Measurements from ENCODE around the gene MYOZ3. TPM values are rescaled to one million over a fixed set of nuclear protein-coding genes. Genes with fewer than 3 reads are reported as not detected.

The MYOZ3 gene
- total and polyA plus RNA-seq, 2 of the 8 experiments (the other 6 are each of a cell fraction or from before 2014, with no cell fraction given) = 9.6 to 19.1 TPM

DNA sequence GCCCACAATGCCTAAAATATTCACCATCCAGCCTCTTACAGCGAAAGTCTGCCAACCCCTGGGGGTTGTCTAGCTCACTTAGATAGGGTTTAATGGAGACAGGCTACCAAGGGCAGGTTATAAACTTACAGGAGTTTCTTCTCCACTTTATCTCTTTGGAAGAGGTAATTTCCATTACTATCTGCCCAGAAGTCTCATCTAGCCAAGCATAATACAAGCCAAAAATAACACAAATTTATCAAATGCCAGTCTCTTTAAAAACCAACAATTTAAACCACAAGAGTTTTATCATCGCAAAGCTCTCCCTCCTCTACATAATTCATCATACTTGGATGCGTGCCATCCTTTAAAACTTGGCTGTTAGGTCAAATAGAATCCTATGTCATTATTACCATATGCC lies 33.6 kb downstream of the MYOZ3 start (continued):
- TF ChIP-seq, protein P1, sequence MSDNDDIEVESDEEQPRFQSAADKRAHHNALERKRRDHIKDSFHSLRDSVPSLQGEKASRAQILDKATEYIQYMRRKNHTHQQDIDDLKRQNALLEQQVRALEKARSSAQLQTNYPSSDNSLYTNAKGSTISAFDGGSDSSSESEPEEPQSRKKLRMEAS (IDR thresholded peaks at IDR 0.05) = no peak
- TF ChIP-seq RBBP5 (IDR thresholded peaks at IDR 0.05; ENCODE audit: borderline replicate concordance, low read depth, low read length) = no peak
- no peak for TF ChIP-seq SIX5 (IDR thresholded peaks at IDR 0.05; ENCODE audit: low read depth, low read length)
- no peak for TF ChIP-seq SAP30 (IDR thresholded peaks at IDR 0.05; ENCODE audit: insufficient read depth, insufficient replicate concordance, low read length)
- no peak for TF ChIP-seq CREB1 (IDR thresholded peaks at IDR 0.05)
- TF ChIP-seq CHD1 (IDR thresholded peaks at IDR 0.05; ENCODE audit: low read depth, low read length) = no peak
- no peak for TF ChIP-seq CBX8 (IDR thresholded peaks at IDR 0.05; ENCODE audit: borderline replicate concordance, low read depth, low read length)
- no peak for TF ChIP-seq JUND (IDR thresholded peaks at IDR 0.05; ENCODE audit: low read length)
